Neural crest cell (in vitro differentiated cells): ENCODE measurements around the gene WDR37. TPM values are rescaled to one million over a fixed set of nuclear protein-coding genes. Genes with fewer than 3 reads are reported as not detected.

Experiments used
- DNase-seq: peaks from one replicate; pipeline ENCODE4 v3.0.0; 2021; ENCODE audit warnings: low read depth, mixed read lengths, low spot score
- H3K27ac Mint-ChIP-seq: one replicate; pipeline ENCODE4 v1.8.0; 2021; ENCODE audit warnings: mild to moderate bottlenecking, mixed read lengths; ENCODE audit not compliant: unreplicated experiment
- H3K27me3 Mint-ChIP-seq: 2 replicates; pipeline ENCODE4 v1.8.0; 2021; ENCODE audit warnings: low read depth, mild to moderate bottlenecking, mixed read lengths
- H3K36me3 Mint-ChIP-seq: 2 replicates; pipeline ENCODE4 v1.8.0; 2021; ENCODE audit warnings: low read depth, mild to moderate bottlenecking, mixed read lengths
- H3K4me1 Mint-ChIP-seq: 2 replicates; pipeline ENCODE4 v1.8.0; 2021; ENCODE audit warnings: mixed read lengths
- H3K4me3 Mint-ChIP-seq: one replicate; pipeline ENCODE4 v1.8.0; 2021; ENCODE audit warnings: mild to moderate bottlenecking, mixed read lengths
- H3K9me3 Mint-ChIP-seq: 2 replicates; pipeline ENCODE4 v1.8.0; 2021; ENCODE audit warnings: mixed read lengths
- CTCF ChIP-seq: fragments of 200-600 bp; sonication (generic); conservative IDR thresholded peaks from 2 replicates; pipeline ENCODE4 v1.5.0; 2021; ENCODE audit warnings: antibody characterized with exemption, mild to moderate bottlenecking
- total RNA-seq: library from RNA; stranded (reverse); gene quantifications from 2 replicates; pipeline ENCODE4 v1.2.1, GENCODE V29; 2021

WDR37 gene
- total RNA-seq, 1 donor from 2014 or later: 19.5 TPM

GRCh38 chr10:1070919-1071318 is 14.7 kb downstream of the WDR37 start:
- DNase-seq: no peak
- H3K27ac Mint-ChIP-seq: no peak overlapping the region

DNA sequence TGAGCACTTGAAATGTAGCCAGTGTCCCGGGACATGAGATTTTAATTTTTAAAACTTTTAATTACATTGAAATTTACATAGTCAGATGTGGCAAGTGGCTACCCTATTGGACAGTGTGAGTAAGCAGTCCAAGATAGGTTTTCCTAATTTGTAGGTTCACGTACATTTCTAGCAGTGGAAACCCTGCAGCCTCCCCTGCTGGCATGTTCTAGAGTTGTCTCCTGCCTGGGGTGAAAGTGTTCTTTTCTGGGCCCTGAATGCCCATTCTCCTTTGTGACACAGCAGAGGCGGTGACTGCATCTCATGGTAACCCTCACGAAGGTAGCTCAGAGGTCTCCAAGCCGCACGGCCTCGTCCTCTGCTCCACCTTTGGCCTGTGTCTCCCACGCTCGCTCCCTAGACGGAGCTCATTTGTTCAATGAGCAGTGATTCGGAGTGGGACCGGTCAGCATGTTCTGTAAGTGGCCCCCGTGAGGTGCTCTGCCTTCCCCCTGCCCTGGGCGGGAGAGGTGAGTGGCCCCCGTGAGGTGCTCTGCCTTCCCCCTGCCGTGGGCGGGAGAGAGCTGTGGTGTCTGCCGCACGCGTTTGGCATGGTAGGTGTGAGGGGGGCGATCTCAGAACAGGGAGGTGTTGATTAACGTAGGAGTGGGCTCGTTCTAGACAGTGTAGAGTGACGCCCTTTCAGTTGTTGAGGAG is 18.0 kb downstream of the WDR37 start:
- DNase-seq: no peak
- Mint-ChIP-seq H3K4me1 (no peaks in the 10 kb centered on the region), H3K27ac (peak overlapping the region; percentile 40), H3K27me3 (no peaks in the 10 kb centered on the region), H3K9me3 (no peaks in the 10 kb centered on the region), H3K4me3 (no peak overlapping the region), H3K36me3 (no peaks in the 10 kb centered on the region)
- TF ChIP-seq CTCF: no peak

More at GRCh38 chr10:1070919-1071318, 14.7 kb downstream of the WDR37 start:
- H3K36me3 Mint-ChIP-seq: no peaks in the 10 kb centered on the region
- H3K4me1 Mint-ChIP-seq: no peaks in the 10 kb centered on the region
- no peak for TF ChIP-seq CTCF
- H3K4me3 Mint-ChIP-seq: no peak overlapping the region
- no peaks in the 10 kb centered on the region for H3K27me3 Mint-ChIP-seq
- no peaks in the 10 kb centered on the region for H3K9me3 Mint-ChIP-seq

GRCh38 chr10:1074748-1075308 is 18.6 kb downstream of the WDR37 start:
- TF ChIP-seq CTCF: peak; percentile 44
- Mint-ChIP-seq H3K9me3 (no peaks in the 10 kb centered on the region), H3K27ac (peak overlapping the region; percentile 47), H3K4me3 (no peak overlapping the region), H3K4me1 (no peaks in the 10 kb centered on the region), H3K27me3 (no peaks in the 10 kb centered on the region), H3K36me3 (no peaks in the 10 kb centered on the region)
- DNase-seq: no peak

DNA sequence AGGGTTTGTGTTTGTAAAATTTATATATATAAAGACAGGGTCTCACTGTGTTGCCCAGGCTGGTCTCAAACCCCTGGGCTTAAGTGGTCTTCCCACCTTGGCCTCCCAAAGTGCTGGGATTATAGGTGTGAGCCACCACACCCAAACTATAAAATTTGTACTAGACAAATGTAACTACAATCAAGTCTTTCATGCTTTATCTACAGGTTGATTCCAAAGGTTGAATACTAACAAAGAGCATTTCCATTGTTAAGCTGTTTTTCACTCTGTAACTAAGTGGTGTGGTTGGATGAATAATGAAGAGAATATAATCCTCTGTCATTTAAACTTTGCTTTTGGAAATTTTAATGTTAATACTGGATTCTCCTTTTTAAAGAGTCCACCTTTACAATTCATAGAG is 22.5 kb downstream of the WDR37 start:
- H3K4me1 Mint-ChIP-seq: no peaks in the 10 kb centered on the region
- TF ChIP-seq CTCF: no peak
- H3K9me3 Mint-ChIP-seq: no peaks in the 10 kb centered on the region
- peaks cover 5% of the 10 kb centered on the region for H3K36me3 Mint-ChIP-seq
- no peaks in the 10 kb centered on the region for H3K27me3 Mint-ChIP-seq
- H3K4me3 Mint-ChIP-seq: no peak overlapping the region
- H3K27ac Mint-ChIP-seq: no peak overlapping the region
- DNase-seq: no peak

GRCh38 chr10:1083581-1083980 is 27.4 kb downstream of the WDR37 start:
- Mint-ChIP-seq H3K27me3 (no peaks in the 10 kb centered on the region), H3K9me3 (no peaks in the 10 kb centered on the region), H3K4me3 (no peak overlapping the region), H3K4me1 (peaks cover 3% of the 10 kb centered on the region), H3K36me3 (peaks cover 5% of the 10 kb centered on the region), H3K27ac (no peak overlapping the region)
- no peak for DNase-seq
- TF ChIP-seq CTCF: no peak
